Measurements from ENCODE around the gene TPSAB1.
"Not testable (repeated sequence)": the region's sequence is repeated elsewhere in the genome, so short reads cannot be mapped to it uniquely, and the experiment has no call there.

TPSAB1 gene

DNA sequence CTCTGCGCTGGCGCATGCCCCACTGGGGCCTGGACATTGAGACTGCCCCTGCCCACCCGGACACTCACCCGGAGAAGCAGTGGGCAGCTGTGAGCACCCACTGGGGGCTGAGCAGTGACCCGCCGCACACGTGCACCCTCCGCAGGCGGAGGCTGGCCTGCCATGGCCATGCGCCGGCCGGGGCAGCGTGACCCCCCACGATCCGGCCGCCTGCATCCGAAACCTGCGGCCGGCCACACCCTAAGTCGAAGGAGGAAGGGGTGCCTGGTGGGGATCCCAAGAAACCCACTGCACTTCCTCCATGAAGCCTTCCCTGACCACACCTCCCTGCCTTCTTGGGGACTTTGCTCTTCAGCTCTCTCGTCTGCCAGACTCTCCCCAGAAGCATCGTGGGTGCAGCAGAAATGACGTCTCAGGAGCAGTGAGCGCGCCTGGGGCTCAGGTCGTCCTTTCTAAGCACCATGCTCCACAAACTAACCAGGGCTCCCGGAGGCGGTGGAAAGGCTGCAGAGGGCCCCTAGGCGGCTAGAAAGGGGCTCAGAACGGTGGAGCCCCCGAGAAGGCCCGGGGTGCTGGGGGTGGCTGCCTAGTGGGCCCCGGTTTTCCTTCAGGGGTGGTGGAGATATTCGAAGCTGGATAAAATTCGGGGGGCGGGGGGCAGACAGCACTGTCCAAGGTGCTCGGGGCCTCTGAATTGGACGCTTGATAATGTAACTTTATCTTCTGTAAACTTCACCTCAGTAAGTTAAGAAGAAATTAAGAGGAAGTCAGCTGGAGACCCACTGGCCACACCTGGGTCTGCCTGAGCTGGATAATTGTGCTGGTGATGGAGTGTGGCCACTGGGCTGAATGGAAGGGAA is 16.9 kb upstream of the TPSAB1 start:
- DNase-seq (ENCODE audit: low read depth in 2 of 2) = no peak

DNA sequence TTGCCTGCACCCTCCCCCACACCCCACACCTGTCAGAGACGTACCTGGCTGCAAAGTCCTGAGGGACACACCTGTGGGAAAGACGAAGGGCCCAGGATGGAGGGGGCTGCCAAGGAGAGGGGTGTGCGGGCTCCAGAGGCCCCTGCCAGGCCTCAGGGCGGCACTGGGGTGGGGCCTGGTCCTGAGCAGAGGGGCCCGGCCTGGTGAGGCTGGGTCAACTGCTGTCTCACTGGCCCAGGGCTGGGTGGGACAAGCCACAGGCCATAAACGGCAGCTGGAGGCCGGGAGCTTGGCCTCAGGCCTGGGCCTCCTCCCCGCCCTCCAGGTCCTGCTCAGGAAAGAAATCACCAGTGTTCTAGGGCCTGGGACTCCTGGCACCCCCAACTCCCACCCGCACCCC is 15.9 kb upstream of the TPSAB1 start:
- DNase-seq (ENCODE audit: low read depth in 2 of 2) = no peak

DNA sequence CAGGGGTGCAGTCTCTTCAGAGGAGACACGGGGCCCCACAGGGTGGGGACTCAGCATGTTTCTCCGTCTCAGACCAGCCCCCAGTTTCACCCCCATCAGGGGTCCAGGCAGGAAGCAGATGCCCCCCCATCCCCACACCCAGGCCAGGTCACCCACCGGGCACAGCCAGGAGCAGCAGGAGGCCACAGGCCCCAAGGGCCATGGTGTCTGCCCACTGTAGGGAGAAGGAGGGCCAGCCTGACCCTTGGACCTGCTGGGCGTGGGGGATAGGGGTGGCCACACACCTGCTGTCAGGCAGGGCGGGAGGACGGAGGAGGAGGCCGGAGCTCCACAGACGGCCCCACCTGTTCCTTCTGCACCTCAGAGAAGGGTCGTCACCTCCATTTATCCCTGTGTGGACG is 15.5 kb upstream of the TPSAB1 start, which contains the start of gene TPSG1:
Gene TPSG1, minus strand, starts transcription at position 218 of the 401 bp plus-strand sequence. Its CDS starts 16 bp downstream, at position 202.
- DNase-seq (ENCODE audit: low read depth in 2 of 2) = no peak

DNA sequence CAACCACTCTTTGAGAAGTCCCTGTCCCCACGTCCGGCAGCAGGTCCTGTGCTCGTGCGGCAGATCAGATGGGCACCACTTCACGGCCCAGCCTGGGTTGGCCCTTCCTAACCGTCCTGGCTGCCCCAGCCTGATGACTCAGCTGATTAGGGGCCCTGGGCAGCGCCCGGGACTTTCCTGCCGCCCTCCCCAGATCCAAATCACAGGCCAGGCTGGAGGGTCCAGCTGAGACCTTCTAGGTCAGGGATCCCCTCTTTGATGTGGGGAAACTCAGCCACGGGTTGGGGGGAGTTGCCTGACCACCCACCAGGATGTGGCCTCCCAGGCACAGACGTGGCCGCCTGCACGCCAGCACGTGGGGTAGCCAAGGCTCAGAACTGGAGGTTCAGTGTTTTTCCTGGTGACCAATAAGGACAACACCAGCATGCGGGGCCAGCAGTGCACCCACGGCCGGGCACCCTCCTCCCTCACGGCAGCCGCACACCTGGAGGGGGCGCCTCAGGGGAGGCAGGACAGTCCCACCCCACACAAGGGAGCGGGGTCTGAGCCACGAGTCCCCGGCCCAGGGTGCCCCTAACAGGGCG is 14.7 kb upstream of the TPSAB1 start:
- DNase-seq (ENCODE audit: low read depth in 2 of 2) = not testable (repeated sequence)

DNA sequence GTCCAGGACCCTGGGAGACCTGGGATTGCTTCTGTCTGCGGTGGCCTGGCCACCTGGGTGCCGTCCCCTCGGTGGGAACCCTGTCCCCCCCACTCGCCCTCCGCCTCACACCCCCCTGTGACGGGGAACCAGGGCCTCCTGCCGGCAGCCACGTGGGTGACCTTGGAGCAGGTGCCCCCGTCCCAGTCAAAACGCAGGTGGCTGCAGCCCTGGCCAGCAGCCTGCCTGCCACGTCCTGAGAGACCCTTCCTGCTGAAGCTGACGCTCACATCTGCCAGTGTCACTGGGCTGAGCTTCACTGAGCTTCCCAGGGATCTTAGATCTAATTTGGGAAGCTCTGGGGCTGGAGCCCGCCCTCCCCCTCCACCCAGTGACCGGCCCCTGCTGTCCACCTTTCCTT is 13.8 kb upstream of the TPSAB1 start:
- not testable (repeated sequence) for DNase-seq (ENCODE audit: low read depth in 2 of 2)

DNA sequence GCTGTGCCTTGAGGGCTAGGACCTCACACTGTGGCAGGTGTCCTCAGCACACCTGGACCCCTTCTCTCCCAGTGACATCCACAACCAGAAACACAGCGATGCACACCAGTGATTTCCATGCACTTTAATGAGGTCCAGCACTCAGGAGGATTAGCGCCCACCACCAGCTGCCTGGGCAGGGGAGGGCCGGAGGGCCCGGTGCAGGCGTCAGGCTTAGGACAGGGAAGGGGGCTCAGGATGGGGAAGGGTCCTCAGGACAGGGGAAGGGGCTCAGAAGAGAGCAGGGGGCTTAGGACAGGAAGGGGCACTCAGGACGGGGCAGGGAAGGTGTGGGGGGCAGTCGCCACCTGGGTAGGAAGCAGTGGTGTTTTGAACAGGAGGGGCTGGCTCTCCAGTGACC is 12.3 kb upstream of the TPSAB1 start:
- not testable (repeated sequence) for DNase-seq (ENCODE audit: low read depth in 2 of 2)

DNA sequence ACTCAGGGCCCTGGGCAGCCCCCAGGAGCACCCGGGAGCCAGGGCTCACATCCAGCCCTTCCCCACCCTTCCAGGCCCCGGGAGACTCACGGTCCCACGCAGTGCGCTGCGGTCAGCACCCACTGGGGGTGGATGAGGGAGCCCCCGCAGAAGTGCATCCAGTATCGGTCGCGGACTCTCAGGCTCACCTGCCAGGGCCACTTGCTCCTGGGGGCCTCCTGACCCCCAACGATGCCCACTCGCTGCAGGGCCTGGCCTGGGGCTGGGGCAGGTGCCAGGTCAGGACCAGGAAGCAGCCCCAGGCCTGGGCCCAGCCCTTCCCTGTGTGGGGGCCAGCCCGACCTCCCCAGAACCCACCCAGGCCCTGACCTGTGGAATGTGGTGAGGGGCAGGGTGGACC is 11.0 kb upstream of the TPSAB1 start:
- DNase-seq (ENCODE audit: low read depth in 2 of 2) = not testable (repeated sequence)

DNA sequence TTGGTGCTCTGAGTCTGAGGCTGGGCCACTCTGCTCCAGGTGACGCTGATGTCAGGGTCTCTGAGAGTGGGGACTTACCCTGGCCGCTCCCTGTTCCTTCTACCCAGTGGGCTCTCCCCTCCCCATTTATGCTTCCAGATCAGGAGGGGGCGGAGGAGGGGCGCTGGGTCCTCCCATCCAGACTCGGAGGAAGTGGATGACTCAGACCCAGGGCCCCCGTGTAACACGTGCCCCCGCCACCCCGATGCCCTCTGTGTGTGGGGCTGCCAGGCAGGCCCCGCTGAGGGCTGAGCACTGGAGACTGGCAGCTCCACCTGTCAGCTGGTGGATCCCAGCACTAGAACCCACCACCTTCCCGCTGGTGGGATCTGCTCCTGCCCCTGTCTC is 10.4 kb upstream of the TPSAB1 start, which contains the start of gene TPSB2:
Gene TPSB2, minus strand, starts transcription at position 101 of the 387 bp plus-strand sequence. CDS start 233 bp downstream, outside the sequence.
- not testable (repeated sequence) for DNase-seq (ENCODE audit: low read depth in 2 of 2)

DNA sequence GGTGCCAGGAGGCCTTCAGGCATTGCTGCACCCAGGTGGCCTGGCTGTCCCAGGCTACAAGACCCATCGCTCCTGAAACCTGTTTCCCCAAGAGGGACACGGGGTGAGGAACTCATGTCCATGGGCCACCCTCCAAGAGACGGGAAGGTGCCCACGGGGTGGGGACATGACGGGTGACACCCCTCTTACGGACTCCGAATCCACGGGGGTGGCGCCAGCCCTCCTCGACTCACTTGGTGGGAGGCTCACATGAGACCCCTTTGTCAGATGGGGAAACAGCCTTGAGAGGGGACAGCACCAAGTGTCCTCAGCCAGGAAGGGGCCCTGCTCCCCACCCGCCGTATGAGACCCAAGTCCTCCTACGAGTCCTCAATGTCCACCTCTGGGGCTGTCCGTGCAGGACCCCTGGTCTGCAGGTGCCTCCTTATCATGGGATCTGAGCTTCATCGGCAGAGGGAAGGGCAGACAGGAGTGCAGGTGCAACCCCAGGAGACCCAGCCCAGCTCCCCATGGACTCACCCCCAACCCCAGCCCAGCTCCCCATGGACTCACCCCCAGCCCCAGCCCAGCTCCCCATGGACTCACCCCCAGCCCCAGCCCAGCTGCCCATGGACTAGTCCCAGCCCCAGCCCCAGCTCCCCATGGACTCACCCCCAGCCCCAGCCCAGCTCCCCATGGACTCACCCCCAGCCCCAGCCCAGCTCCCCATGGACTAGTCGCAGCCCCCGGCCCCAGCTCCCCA is 9.9 kb upstream of the TPSAB1 start:
- DNase-seq (ENCODE audit: low read depth in 2 of 2) = not testable (repeated sequence)

DNA sequence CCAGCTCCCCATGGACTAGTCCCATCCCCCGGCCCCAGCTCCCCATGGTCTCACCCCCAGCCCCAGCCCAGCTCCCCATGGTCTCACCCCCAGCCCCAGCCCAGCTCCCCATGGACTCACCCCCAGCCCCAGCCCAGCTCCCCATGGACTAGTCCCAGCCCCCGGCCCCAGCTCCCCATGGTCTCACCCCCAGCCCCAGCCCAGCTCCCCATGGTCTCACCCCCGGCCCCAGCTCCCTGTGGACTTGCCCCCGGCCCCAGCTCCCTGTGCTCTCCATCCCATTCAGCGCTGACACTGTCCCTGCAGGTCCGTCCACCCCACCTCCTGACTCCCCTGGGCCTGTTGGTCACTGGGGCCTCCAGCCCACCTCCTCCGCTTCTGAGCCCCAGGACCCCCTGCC is 9.2 kb upstream of the TPSAB1 start:
- DNase-seq (ENCODE audit: low read depth in 2 of 2) = not testable (repeated sequence)

DNA sequence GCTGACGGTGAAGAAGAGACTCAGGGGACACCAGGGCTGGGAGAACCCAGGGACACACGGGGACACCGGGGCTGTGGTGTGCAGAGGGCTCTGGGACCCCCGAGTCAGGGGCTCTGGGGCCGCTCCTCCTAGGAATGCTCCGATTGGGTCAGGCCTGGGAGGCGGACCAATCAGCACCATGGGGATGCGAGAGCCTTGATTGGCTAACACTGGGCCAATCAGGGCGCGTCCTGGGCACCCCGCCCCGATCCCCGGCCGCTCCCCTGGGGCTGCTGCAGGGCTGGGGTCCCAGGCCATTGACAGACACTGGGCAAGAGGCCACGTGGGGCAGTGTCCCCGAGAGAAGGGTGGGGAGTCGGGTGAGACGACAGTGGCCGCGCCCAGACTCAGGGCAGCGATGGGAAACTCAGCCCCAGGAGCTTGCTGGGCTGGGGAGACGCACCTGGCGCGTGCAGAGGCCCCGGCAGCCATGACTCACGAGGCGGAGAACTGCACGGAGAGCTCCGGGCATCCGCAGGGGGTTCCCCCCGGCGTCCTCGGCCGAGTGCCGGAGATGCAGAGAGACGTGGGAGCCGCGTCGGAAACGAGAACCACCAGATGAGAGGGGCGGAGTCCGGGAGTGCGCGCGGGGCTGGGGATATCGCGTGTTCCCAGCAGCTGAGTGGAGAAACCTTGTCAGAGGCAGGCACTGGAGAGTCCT is 8.3 kb upstream of the TPSAB1 start:
- DNase-seq (ENCODE audit: low read depth in 2 of 2) = not testable (repeated sequence)

DNA sequence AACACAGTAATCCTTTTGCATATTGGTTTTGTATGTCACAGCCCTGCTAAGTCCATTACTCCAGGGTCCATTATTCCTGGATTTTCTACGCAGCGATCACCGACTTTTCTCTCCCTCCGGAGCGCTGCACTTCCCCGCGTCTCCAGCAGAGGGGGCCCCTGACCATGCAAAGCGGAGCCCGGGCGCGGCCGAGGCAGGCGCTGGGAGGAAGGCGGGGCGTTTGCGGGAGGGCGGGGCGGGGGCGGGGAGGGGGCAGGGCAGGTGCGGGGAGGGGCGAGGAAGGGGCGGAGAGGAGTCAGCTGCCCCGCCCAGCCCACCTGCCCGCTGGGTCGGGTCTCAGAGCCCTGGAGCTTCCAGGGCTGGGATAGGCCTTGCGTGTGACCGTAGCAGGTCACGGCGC is 3.8 kb upstream of the TPSAB1 start:
- DNase-seq (ENCODE audit: low read depth in 2 of 2) = not testable (repeated sequence)

DNA sequence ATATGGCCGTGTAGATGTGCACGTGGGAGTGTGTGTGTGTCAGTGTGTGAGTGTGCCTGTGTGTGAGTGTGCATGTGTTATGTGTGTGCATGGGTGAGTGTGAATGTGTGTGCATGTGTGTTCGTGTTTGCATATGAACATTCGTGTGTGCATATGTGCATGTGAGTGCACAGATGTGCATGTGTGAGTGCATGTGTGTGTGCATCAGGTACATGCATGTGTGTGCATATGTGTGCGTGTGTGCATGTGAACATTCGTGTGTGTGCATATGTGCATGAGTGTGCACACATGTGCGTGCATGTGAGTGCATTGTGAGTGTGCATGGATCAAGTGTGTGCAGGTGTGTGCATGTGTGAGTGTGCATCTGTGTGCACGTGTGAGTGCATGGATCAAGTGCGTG is 2.5 kb upstream of the TPSAB1 start:
- no peak for DNase-seq (ENCODE audit: low read depth in 2 of 2)

DNA sequence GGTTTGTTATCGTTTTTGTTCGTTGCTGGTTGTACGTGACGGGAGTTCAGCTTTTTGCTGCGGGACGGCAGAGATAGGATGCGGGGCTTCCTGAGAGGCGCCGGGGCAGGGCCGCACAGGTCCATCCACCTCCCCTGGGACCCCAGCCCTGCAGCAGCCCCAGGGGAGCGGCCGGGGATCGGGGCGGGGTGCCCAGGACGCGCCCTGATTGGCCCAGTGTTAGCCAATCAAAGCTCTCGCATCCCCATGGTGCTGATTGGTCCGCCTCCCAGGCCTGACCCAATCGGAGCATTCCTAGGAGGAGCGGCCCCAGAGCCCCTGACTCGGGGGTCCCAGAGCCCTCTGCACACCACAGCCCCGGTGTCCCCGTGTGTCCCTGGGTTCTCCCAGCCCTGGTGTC is 1.6 kb upstream of the TPSAB1 start:
- not testable (repeated sequence) for DNase-seq (ENCODE audit: low read depth in 2 of 2)

DNA sequence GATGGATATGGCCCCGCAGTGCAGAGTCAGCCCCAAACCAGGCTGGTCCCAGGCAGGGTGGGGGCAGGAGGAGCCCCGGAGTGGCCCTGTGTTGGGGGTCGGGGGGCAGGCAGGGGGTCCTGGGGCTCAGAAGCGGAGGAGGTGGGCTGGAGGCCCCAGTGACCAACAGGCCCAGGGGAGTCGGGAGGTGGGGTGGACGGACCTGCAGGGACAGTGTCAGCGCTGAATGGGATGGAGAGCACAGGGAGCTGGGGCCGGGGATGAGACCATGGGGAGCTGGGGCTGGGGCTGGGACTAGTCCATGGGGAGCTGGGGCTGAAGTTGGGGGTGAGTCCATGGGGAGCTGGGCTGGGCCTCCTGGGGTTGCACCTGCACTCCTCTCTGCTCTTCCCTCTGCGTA is 930 bp upstream of the TPSAB1 start:
- DNase-seq (ENCODE audit: low read depth in 2 of 2) = not testable (repeated sequence)

DNA sequence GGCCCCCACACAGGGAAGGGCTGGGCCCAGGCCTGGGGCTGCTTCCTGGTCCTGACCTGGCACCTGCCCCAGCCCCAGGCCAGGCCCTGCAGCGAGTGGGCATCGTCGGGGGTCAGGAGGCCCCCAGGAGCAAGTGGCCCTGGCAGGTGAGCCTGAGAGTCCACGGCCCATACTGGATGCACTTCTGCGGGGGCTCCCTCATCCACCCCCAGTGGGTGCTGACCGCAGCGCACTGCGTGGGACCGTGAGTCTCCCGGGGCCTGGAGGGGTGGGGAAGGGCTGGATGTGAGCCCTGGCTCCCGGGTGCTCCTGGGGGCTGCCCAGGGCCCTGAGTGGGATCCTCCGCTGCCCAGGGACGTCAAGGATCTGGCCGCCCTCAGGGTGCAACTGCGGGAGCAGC is 576 bp downstream of the TPSAB1 start:
- not testable (repeated sequence) for DNase-seq (ENCODE audit: low read depth in 2 of 2)

DNA sequence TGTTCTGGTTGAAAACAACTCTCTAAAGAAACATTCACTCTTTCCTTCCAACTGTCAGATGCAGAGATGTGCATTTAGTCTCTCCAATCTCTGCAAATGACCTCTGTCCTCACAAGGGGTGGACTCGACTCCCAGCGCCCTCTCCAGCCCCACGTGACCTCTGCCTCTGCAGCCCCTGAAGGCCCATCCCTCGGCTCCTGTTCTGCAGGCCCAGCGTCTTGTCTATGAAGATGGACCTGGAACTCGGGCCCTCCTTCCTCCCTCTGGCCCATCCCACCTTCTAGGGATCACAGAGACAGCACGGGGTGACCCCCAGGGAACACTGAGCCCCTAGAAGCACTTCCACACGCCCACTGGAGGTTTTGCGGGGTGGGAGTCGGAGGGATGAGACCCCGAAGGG is 2.9 kb downstream of the TPSAB1 start:
- not testable (repeated sequence) for DNase-seq (ENCODE audit: low read depth in 2 of 2)

DNA sequence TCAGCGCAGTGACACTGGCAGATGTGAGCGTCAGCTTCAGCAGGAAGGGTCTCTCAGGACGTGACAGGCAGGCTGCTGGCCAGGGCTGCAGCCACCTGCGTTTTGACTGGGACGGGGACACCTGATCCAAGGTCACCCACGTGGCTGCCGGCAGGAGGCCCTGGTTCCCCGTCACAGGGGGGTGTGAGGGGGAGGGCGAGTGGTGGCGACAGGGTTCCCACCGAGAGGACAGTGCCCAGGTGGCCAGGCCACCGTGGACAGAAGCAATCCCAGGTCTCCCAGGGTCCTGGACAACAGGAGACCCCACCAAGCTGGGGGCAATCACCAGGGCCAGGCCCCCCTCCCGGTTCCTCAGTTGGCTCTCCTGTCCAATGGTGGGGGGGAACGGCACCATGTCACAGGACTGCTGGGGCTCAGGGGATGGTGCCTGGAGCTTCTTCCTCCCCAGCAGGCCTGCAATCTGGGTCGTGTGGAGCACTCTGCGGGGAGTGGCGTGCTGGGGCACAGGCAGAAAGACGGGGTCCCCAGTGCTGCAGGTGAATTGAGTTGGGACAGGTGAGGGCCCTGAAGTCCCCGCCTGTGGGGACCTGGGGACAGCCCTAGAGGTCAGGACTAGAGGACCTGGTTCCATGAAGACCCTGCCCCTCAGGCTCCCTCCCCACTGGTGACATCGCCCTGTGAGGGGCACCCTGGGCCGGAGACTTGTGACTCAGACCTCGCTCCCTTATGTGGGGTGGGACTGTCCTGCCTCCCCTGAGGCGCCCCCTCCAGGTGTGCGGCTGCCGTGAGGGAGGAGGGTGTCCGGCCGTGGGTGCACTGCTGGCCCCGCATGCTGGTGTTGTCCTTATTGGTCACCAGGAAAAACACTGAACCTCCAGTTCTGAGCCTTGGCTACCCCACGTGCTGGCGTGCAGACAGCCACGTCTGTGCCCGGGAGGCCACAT is 3.7 kb downstream of the TPSAB1 start:
- DNase-seq (ENCODE audit: low read depth in 2 of 2) = not testable (repeated sequence)

DNA sequence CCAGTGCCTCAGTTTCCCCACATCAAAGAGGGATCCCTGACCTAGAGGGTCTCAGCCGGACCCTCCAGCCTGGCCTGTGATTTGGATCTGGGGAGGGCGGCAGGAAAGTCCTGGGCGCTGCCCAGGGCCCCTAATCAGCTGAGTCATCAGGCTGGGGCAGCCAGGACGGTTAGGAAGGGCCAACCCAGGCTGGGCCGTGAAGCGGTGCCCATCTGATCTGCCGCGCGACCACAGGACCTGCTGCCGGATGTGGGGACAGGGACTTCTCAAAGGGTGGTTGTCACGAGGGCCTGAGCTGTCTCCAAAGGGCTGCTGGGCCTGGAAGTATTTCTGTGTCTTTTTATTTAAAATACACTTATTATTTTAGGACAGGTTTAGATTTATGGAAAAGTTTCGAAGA is 4.4 kb downstream of the TPSAB1 start:
- no peak for DNase-seq (ENCODE audit: low read depth in 2 of 2)

DNA sequence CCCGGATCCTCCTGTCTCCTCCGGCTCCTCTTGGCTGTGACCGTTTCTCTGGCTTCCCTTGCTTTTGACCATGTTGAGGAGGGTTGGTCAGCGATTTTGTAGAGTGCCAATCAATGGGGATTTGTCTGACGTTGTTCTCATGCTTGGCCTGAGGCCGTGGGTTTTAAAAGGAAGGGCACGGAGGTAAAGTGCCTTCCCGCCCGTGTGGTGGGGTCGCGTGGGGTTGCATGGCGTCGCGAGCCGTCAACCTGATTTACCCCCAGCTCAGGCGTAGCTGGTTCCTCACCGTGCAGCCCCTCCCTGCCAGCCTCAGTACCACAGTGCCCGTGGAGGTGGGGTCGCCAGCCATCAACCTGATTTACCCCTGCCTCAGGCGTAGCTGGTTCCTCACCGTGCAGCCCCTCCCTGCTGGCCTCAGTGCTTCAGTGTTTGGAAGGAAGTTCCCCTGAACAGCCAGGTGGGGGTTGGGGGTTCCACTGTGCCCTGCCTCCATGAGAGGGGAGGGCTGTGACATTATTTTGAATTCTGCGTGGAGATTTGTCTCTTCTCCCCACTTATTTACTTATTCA is 5.0 kb downstream of the TPSAB1 start:
- DNase-seq (ENCODE audit: low read depth in 2 of 2) = no peak

All from fibroblast of skin of left biceps (primary cell).